22Rv1 (cell line): ENCODE data around the gene GMDS.

Source experiments
- H3K27ac ChIP-seq: fragments of 450-650 bp; 2 replicates; pipeline ENCODE4 v1.5.1; 2017
- CTCF ChIP-seq: fragments of 450-650 bp; IDR thresholded peaks from 2 replicates; pipeline ENCODE4 v1.5.1; 2017; ENCODE audit warnings: mild to moderate bottlenecking
- ZFX ChIP-seq: fragments of 450-650 bp; IDR thresholded peaks from 2 replicates; pipeline ENCODE4 v1.6.1; 2017; ENCODE audit warnings: antibody characterized with exemption, borderline replicate concordance

The GMDS gene

GRCh38 chr6:2205396-2205795 lies 40.0 kb downstream of the GMDS start:
- no peak overlapping the region for H3K27ac ChIP-seq
- no peak for TF ChIP-seq CTCF
- TF ChIP-seq ZFX, result no peak

GRCh38 chr6:2204272-2204671 lies 41.1 kb downstream of the GMDS start:
- TF ChIP-seq ZFX, result no peak
- no peak for TF ChIP-seq CTCF
- no peak overlapping the region for H3K27ac ChIP-seq

- no peak for TF ChIP-seq CTCF
- TF ChIP-seq ZFX, result no peak
- no peak overlapping the region for H3K27ac ChIP-seq
These were observed 42.1 kb downstream of the GMDS start for GRCh38 chr6:2203264-2203663.

- no peak overlapping the region for H3K27ac ChIP-seq
- no peak for TF ChIP-seq CTCF
- no peak for TF ChIP-seq ZFX
These were observed 47.4 kb downstream of the GMDS start for GRCh38 chr6:2197984-2198383.

- TF ChIP-seq ZFX (no peak), CTCF (no peak)
- no peak overlapping the region for H3K27ac ChIP-seq
These were observed 48.2 kb downstream of the GMDS start for GRCh38 chr6:2197177-2197671.

- TF ChIP-seq ZFX (no peak), CTCF (peak; percentile 83)
These were observed 49.2 kb downstream of the GMDS start for GRCh38 chr6:2196079-2196679.

GRCh38 chr6:2194643-2195042 lies 50.8 kb downstream of the GMDS start:
- no peak overlapping the region for H3K27ac ChIP-seq
- TF ChIP-seq CTCF, result no peak
- no peak for TF ChIP-seq ZFX

More at GRCh38 chr6:2196079-2196679, 49.2 kb downstream of the GMDS start:
- H3K27ac ChIP-seq, result no peak overlapping the region
